Ishikawa (cell line): ENCODE measurements around the gene DNAJB7.

Experiments used
- CREB1 ChIP-seq: IDR thresholded peaks from 2 replicates; pipeline ENCODE4 v1.6.1; 2012; ENCODE audit warnings: low read depth
- NFIC ChIP-seq: IDR thresholded peaks from 2 replicates; pipeline ENCODE4 v1.6.1; 2012
- RAD21 ChIP-seq: IDR thresholded peaks from 2 replicates; pipeline ENCODE4 v1.6.1; 2012; ENCODE audit warnings: low read depth
- TEAD4 ChIP-seq: IDR thresholded peaks from 2 replicates; pipeline ENCODE4 v1.6.1; 2012
- YY1 ChIP-seq: IDR thresholded peaks from 2 replicates; pipeline ENCODE4 v1.6.1; 2012; ENCODE audit warnings: low read depth
- ZBTB7A ChIP-seq: IDR thresholded peaks from 2 replicates; pipeline ENCODE4 v1.6.1; 2012; ENCODE audit warnings: low read depth

- TF ChIP-seq NFIC (no peak), CREB1 (no peak), YY1 (no peak), ZBTB7A (no peak), RAD21 (no peak), TEAD4 (no peak)
These were observed 48.0 kb downstream of the DNAJB7 start for GRCh38 chr22:40813912-40814315.
